ENCODE data around the gene KCNJ12.
"Not testable (repeated sequence)": the region's sequence is repeated elsewhere in the genome, so short reads cannot be mapped to it uniquely, and the experiment has no call there.

DNA sequence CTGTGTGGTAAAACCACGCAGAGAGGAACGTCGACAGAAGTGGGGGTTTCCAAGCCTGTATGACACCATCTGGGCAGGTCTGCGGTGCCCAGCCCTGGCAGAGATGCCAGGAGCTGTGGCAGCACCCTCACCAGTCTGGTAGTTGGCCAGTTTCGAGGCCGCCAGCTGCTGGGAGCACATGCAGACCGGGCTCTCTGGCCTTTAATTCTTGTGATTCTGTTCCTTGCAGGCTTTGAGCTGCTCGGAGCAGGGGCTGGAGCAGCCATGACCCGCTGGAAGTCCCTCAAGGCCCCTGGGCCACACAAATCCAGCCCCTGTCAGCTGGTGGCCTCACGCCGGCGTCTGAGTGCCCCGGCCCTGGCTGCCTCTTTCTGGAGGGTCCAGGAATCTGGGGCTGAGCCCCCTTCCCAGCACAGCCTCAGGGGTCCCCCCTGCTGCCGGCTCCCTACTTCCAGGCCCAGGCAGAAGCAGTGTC lies 36.1 kb downstream of the KCNJ12 start:
- not testable (repeated sequence) for TF ChIP-seq CTCF, POLR2A (IDR thresholded peaks at IDR 0.05)
